DOHH2 (cell line): Measurements from ENCODE around the gene ZNF747.

Source experiments
- EZH2phosphoT487 ChIP-seq: fragments of 200-600 bp; sonication (generic); IDR thresholded peaks from 2 replicates; pipeline ENCODE4 v1.6.1; 2017; ENCODE audit warnings: borderline replicate concordance, mild to moderate bottlenecking, antibody characterized with exemption, low read length, moderate library complexity, mixed read lengths
- TF ChIP-seq, protein P1 (sequence below): fragments of 200-600 bp; sonication (generic); IDR thresholded peaks from one replicate; pipeline ENCODE4 v1.5.1; 2014; ENCODE audit warnings: antibody characterized with exemption, mild to moderate bottlenecking, low read depth, low read length; ENCODE audit not compliant: poor library complexity, severe bottlenecking

DNA sequence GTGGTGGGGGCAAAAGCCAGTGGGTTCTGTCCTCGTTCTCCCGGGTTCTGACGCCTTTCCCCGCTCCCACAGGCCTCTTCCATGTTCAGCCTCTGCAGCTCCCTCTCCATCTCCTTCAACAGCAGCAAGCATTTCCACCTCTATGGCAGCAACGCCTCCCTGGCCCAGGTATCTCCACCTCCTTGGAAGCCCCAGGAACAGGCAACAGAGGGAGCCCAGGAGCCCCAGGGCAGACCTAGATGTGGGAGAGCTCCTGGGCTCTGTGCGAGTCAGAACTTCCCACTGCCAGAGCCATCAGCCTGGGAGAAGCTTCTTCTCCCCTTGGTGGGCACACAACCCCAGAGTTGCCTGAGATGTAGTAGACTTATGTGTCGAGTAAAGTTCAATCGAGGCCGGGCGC is 16.1 kb downstream of the ZNF747 start:
- TF ChIP-seq, protein P1, sequence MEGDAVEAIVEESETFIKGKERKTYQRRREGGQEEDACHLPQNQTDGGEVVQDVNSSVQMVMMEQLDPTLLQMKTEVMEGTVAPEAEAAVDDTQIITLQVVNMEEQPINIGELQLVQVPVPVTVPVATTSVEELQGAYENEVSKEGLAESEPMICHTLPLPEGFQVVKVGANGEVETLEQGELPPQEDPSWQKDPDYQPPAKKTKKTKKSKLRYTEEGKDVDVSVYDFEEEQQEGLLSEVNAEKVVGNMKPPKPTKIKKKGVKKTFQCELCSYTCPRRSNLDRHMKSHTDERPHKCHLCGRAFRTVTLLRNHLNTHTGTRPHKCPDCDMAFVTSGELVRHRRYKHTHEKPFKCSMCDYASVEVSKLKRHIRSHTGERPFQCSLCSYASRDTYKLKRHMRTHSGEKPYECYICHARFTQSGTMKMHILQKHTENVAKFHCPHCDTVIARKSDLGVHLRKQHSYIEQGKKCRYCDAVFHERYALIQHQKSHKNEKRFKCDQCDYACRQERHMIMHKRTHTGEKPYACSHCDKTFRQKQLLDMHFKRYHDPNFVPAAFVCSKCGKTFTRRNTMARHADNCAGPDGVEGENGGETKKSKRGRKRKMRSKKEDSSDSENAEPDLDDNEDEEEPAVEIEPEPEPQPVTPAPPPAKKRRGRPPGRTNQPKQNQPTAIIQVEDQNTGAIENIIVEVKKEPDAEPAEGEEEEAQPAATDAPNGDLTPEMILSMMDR: no peak
- no peak for TF ChIP-seq EZH2phosphoT487
